ENCODE results near the gene CCRL2. TPM values are rescaled to one million over a fixed set of nuclear protein-coding genes. Genes with fewer than 3 reads are reported as not detected.

The CCRL2 gene
- 0.03 to 0.39 TPM (median 0.24 TPM) in 5 replicates for total RNA-seq (2022; extraction: Qiagen RNA extraction)

GRCh38 chr3:46406788-46407611 is at the start of gene CCRL2, which contains the start of gene CCR5AS:
Gene CCRL2 (plus strand): TSS chr3:46407259. CDS start chr3:46408080, 821 bp downstream.
Gene CCR5AS (minus strand): TSS chr3:46407066.

DNA sequence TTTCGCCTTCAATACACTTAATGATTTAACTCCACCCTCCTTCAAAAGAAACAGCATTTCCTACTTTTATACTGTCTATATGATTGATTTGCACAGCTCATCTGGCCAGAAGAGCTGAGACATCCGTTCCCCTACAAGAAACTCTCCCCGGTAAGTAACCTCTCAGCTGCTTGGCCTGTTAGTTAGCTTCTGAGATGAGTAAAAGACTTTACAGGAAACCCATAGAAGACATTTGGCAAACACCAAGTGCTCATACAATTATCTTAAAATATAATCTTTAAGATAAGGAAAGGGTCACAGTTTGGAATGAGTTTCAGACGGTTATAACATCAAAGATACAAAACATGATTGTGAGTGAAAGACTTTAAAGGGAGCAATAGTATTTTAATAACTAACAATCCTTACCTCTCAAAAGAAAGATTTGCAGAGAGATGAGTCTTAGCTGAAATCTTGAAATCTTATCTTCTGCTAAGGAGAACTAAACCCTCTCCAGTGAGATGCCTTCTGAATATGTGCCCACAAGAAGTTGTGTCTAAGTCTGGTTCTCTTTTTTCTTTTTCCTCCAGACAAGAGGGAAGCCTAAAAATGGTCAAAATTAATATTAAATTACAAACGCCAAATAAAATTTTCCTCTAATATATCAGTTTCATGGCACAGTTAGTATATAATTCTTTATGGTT is 36.1 kb upstream of the CCRL2 start, which contains the start of gene CCR5:
Gene CCR5, plus strand, starts transcription at position 108 of the 680 bp plus-strand sequence. CDS start 1,957 bp downstream, outside the sequence.

Other genes starting within 250 kb of the CCRL2 start
- gene CCR1, start 198.9 kb upstream of the CCRL2 start, total RNA-seq (2022; extraction: Qiagen RNA extraction) = not detected in 5 replicates
- not detected in 5 replicates for gene CCR3, start 164.8 kb upstream of the CCRL2 start, total RNA-seq (2022; extraction: Qiagen RNA extraction)
- gene CCR2, start 53.1 kb upstream of the CCRL2 start, total RNA-seq (2022; extraction: Qiagen RNA extraction) = not detected in 5 replicates
- gene CCR5, start 36.3 kb upstream of the CCRL2 start, total RNA-seq (2022; extraction: Qiagen RNA extraction) = not detected in 5 replicates
- 0.15 TPM in 1 of 5 replicates, not detected in the others for gene LTF, start 57.6 kb downstream of the CCRL2 start, total RNA-seq (2022; extraction: Qiagen RNA extraction)
- not detected in 5 replicates for gene RTP3, start 90.7 kb downstream of the CCRL2 start, total RNA-seq (2022; extraction: Qiagen RNA extraction)
- not detected in 5 replicates for gene LRRC2, start 159.0 kb downstream of the CCRL2 start, total RNA-seq (2022; extraction: Qiagen RNA extraction)
- not detected in 5 replicates for gene FAM240A, start 205.3 kb downstream of the CCRL2 start, total RNA-seq (2022; extraction: Qiagen RNA extraction)

All from A549 treated with CORT108297 at 1 μM for 4 hours (cell line).